Adrenal gland (tissue), 5 donors: ENCODE measurements around the gene CD93.

Source experiments
- POLR2A ChIP-seq, 2 donors: fragments of 450-650 bp; IDR thresholded peaks; one replicate each; pipeline ENCODE4 v1.6.1; 2017; ENCODE audit warnings: antibody characterized with exemption in 2 of 2, mild to moderate bottlenecking in 2 of 2, moderate library complexity in 1 of 2
- TF ChIP-seq, protein P1 (sequence below), 6 experiments: fragments of 450-650 bp in 4 of 6; fragments of 200-600 bp in 2 of 6; sonication (generic) in 1 of 6; IDR thresholded peaks; 1 replicate in 5 of 6; 2 replicates in 1 of 6; pipeline versions ENCODE4 v1.5.1 to v1.8.0; 2016 to 2021; ENCODE audit warnings: antibody characterized with exemption in 6 of 6, mild to moderate bottlenecking in 2 of 6, moderate library complexity in 1 of 6
- donor health status: DM: no; HTN: no; CAD: no.

DNA sequence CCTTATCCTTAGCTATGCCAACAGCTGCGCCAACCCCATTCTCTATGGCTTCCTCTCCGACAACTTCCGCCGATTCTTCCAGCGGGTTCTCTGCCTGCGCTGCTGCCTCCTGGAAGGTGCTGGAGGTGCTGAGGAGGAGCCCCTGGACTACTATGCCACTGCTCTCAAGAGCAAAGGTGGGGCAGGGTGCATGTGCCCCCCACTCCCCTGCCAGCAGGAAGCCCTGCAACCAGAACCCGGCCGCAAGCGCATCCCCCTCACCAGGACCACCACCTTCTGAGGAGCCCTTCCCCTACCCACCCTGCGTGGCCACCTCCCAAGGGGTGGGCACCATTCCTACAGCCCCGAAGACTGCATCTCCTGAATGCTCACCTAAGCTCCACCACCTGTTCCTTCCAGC lies 49.8 kb downstream of the CD93 start:
- TF ChIP-seq, protein P1, sequence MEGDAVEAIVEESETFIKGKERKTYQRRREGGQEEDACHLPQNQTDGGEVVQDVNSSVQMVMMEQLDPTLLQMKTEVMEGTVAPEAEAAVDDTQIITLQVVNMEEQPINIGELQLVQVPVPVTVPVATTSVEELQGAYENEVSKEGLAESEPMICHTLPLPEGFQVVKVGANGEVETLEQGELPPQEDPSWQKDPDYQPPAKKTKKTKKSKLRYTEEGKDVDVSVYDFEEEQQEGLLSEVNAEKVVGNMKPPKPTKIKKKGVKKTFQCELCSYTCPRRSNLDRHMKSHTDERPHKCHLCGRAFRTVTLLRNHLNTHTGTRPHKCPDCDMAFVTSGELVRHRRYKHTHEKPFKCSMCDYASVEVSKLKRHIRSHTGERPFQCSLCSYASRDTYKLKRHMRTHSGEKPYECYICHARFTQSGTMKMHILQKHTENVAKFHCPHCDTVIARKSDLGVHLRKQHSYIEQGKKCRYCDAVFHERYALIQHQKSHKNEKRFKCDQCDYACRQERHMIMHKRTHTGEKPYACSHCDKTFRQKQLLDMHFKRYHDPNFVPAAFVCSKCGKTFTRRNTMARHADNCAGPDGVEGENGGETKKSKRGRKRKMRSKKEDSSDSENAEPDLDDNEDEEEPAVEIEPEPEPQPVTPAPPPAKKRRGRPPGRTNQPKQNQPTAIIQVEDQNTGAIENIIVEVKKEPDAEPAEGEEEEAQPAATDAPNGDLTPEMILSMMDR (IDR thresholded peaks at IDR 0.05), result no peak
- no peak for TF ChIP-seq POLR2A (IDR thresholded peaks at IDR 0.05)
